OCI-LY7 (cell line): ENCODE data around the gene VSNL1. TPM values are rescaled to one million over a fixed set of nuclear protein-coding genes. Genes with fewer than 3 reads are reported as not detected.

Source experiments
- BruUV-seq: library from RNA; stranded (reverse); fragments of 400-500 nt; replicated peaks from 2 replicates; lab custom pipeline; 2021; lab: Mats Ljungman, UMichigan
- CTCF ChIA-PET: fragments of 300-600 bp; sonication (Branson Sonifier 250); formaldehyde crosslinking; loops from one replicate; lab custom pipeline; 2022; ENCODE audit warnings: antibody characterized with exemption; ENCODE audit not compliant: unreplicated experiment; lab: Charles Lee
- POLR2A ChIA-PET: fragments of 300-600 bp; sonication (Branson Sonifier 250); formaldehyde crosslinking; loops from one replicate; lab custom pipeline; 2022; ENCODE audit warnings: antibody characterized with exemption; lab: Charles Lee
- DNase-seq: peaks from one replicate; pipeline ENCODE4 v3.0.0-alpha.2; 2015; ENCODE audit warnings: low spot score
- H2AFZ ChIP-seq: fragments of 200-600 bp; sonication (generic), shearing (Covaris generic); 2 replicates; pipeline ENCODE4 v1.6.1; 2014; ENCODE audit warnings: mild to moderate bottlenecking, antibody characterized with exemption, low read length, moderate library complexity
- H3K27ac ChIP-seq: fragments of 200-600 bp; sonication (generic); 2 replicates; pipeline ENCODE4 v1.5.1; 2014; ENCODE audit warnings: mixed run types, low read depth, mild to moderate bottlenecking, moderate library complexity, low read length, inconsistent platforms; ENCODE audit not compliant: poor library complexity, severe bottlenecking
- H3K36me3 ChIP-seq: fragments of 200-600 bp; sonication (generic); 2 replicates; pipeline ENCODE4 v1.6.1; 2014; ENCODE audit warnings: mild to moderate bottlenecking, antibody characterized with exemption, low read length, moderate library complexity, mixed read lengths; ENCODE audit not compliant: insufficient read depth
- H3K4me1 ChIP-seq: fragments of 200-600 bp; sonication (generic); 2 replicates; pipeline ENCODE4 v1.5.1; 2014; ENCODE audit warnings: mild to moderate bottlenecking, low read length; ENCODE audit not compliant: insufficient read depth, poor library complexity, severe bottlenecking
- H3K4me2 ChIP-seq: fragments of 200-600 bp; sonication (generic); 2 replicates; pipeline ENCODE4 v1.6.1; 2014; ENCODE audit warnings: mild to moderate bottlenecking, low read length
- H3K4me3 ChIP-seq: fragments of 200-600 bp; sonication (generic); 2 replicates; pipeline ENCODE4 v1.5.1; 2014; ENCODE audit warnings: mild to moderate bottlenecking, low read depth, low read length; ENCODE audit not compliant: poor library complexity, severe bottlenecking
- H3K79me2 ChIP-seq: fragments of 200-600 bp; sonication (generic); 2 replicates; pipeline ENCODE4 v1.6.1; 2016; ENCODE audit warnings: low read depth, mild to moderate bottlenecking, low read length, moderate library complexity, mixed read lengths; ENCODE audit not compliant: insufficient read depth
- H3K9me2 ChIP-seq: fragments of 200-600 bp; sonication (generic); 2 replicates; pipeline ENCODE4 v1.6.1; 2016; ENCODE audit warnings: mild to moderate bottlenecking, low read length, mixed read lengths; ENCODE audit not compliant: insufficient read depth
- H3K9me3 ChIP-seq: fragments of 200-600 bp; sonication (generic); 2 replicates; pipeline ENCODE4 v1.6.1; 2014; ENCODE audit warnings: mild to moderate bottlenecking, mixed run types, low read length, mixed read lengths
- H4K20me1 ChIP-seq: fragments of 200-600 bp; sonication (generic); 2 replicates; pipeline ENCODE4 v1.6.1; 2014; ENCODE audit warnings: mild to moderate bottlenecking, antibody characterized with exemption, low read length, moderate library complexity, mixed read lengths; ENCODE audit not compliant: insufficient read depth
- EZH2phosphoT487 ChIP-seq: fragments of 200-600 bp; sonication (generic); IDR thresholded peaks from 2 replicates; pipeline ENCODE4 v1.6.1; 2018; ENCODE audit warnings: low read depth, borderline replicate concordance, mild to moderate bottlenecking, mixed run types, antibody characterized with exemption, low read length, moderate library complexity, mixed read lengths
- intact Hi-C: fragments of 100-400 bp; cut with micrococcal nuclease; formaldehyde crosslinking; loops from one replicate; pipeline ENCODE4 v1.10.0; 2022; ENCODE audit not compliant: unreplicated experiment
- total RNA-seq, 2 experiments: library from RNA; depleted of rRNA in 1 of 2; stranded (reverse); fragments of >200 nt in 1 of 2; shearing (Covaris generic) in 1 of 2; gene quantifications; 2 replicates each; pipeline ENCODE4 v1.2.3, GENCODE V29; 2014 to 2022
- TF ChIP-seq, protein P1 (sequence below): fragments of 200-600 bp; sonication (generic); conservative IDR thresholded peaks from 2 replicates; pipeline ENCODE4 v1.5.1; 2014; ENCODE audit warnings: mild to moderate bottlenecking, antibody characterized with exemption, low read length, moderate library complexity, mixed read lengths

VSNL1 gene
- total RNA-seq, 2 experiments from 2014 or later, result not detected

DNA sequence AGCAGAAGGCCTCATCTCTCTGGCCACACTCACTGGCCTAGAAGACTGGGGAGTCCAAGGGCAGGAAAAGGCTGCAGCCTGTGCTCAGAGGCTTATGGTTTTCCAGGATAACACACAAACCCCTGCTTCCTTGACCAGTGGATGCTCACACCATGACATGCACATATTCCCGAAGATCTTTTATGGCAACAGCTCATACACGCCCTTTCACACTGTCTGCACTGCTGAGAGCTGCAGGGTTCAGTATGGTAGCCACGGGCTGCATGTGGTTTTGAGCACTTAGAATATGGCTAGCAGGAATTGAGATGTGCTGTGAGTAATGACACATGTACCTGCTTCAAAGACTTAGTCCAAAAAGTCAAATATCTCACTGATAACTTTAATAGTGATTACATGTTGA lies 95.8 kb downstream of the VSNL1 start:
- ChIA-PET CTCF (no interaction called here), POLR2A (interaction anchor here (0.8 kb wide), 1 partner anchor 512 kb away, joined by 4 read pairs; no protein-coding TSS in a partner anchor)
- intact Hi-C loops, result no loop called here
- no TSS peak for BruUV-seq
- H3K27ac ChIP-seq, result no peak overlapping the region
- H3K79me2 ChIP-seq, result no peaks in the 10 kb centered on the region
- no peaks in the 10 kb centered on the region for H3K4me1 ChIP-seq
- H2AFZ ChIP-seq, result no peak overlapping the region
- no peaks in the 10 kb centered on the region for H3K9me2 ChIP-seq
- no peak for DNase-seq
- no peaks in the 10 kb centered on the region for H3K36me3 ChIP-seq
- H4K20me1 ChIP-seq, result no peaks in the 10 kb centered on the region
- H3K4me3 ChIP-seq, result no peak overlapping the region
- TF ChIP-seq, protein P1, sequence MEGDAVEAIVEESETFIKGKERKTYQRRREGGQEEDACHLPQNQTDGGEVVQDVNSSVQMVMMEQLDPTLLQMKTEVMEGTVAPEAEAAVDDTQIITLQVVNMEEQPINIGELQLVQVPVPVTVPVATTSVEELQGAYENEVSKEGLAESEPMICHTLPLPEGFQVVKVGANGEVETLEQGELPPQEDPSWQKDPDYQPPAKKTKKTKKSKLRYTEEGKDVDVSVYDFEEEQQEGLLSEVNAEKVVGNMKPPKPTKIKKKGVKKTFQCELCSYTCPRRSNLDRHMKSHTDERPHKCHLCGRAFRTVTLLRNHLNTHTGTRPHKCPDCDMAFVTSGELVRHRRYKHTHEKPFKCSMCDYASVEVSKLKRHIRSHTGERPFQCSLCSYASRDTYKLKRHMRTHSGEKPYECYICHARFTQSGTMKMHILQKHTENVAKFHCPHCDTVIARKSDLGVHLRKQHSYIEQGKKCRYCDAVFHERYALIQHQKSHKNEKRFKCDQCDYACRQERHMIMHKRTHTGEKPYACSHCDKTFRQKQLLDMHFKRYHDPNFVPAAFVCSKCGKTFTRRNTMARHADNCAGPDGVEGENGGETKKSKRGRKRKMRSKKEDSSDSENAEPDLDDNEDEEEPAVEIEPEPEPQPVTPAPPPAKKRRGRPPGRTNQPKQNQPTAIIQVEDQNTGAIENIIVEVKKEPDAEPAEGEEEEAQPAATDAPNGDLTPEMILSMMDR, result no peak
- no peak for TF ChIP-seq EZH2phosphoT487
- H3K9me3 ChIP-seq, result no peaks in the 10 kb centered on the region
- no peak overlapping the region for H3K4me2 ChIP-seq

DNA sequence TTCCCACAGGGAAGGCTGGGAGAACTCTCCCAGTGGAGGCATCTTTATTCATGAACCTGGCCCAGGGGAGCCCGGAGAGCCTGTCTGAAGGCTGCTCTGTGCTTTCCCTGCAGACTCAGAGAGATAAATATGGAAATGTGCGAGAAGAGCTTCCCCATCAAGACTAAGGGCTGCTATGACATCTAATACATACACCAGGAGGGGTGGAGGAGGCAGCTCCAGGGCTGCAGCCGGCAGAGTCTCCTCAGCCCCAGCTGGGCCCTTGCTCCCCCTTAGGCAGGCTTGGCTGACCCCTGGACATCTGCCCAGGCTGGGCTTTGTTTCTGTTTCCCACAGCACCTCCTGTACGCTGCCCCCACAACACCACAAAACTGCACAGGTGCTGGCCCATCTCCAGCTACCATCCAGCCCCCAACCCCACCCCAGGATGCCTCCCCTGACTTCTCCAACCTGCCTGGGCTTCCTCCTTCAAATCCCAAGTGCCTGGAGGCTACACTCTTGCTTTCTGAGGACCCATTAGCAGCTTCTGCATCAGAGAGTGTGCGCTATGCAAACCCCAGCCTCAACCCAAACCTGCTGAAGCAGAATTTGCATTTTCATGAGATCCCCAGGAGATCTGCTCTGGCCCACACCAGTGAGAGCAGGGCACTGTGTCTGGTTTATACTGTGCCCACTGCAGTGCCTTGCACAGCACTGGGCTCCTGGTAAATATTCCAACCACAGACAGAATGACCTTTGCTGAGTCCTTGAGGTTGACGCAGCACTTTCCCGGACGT lies 96.8 kb downstream of the VSNL1 start:
- no peaks in the 10 kb centered on the region for H3K4me1 ChIP-seq
- no peak overlapping the region for H3K4me2 ChIP-seq
- TF ChIP-seq, protein P1, result no peak
- no peak for TF ChIP-seq EZH2phosphoT487
- no peak for DNase-seq
- H3K9me3 ChIP-seq, result no peaks in the 10 kb centered on the region
- ChIA-PET POLR2A (interaction anchor here (0.6 kb wide), 1 partner anchor 83 kb away, joined by 3 read pairs; no protein-coding TSS in a partner anchor), CTCF (no interaction called here)
- H3K4me3 ChIP-seq, result no peak overlapping the region
- no peaks in the 10 kb centered on the region for H3K36me3 ChIP-seq
- H3K79me2 ChIP-seq, result no peaks in the 10 kb centered on the region
- no peaks in the 10 kb centered on the region for H4K20me1 ChIP-seq
- H2AFZ ChIP-seq, result no peak overlapping the region
- BruUV-seq, result no TSS peak
- H3K9me2 ChIP-seq, result no peaks in the 10 kb centered on the region
- no peak overlapping the region for H3K27ac ChIP-seq
- intact Hi-C loops, result no loop called here

DNA sequence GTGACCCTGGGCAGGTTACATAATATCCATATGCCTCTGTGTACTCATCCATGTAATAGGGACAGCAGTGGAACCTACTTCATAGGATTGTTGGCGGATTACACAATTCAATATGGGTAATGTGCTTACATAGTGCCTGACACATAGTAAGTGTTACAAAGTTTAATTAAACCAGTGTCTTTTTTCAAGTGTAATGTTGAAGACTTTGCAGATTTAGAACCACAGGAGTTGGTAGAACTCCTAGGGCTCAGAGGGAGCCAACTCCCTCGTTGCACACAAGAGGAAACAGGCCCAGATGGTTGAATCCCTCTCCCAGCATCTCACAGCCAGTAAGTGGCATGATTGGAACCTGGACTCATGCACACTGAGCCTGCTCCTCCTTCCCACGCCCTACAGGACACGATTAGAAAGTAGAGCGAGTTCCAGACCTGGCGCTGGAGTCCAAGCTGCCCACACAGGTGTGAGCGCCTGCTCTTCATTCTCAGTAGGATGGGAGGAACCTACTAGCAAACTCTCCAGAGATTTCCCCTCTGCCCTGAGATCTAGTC lies 97.8 kb downstream of the VSNL1 start:
- Histone ChIP-seq H3K36me3 (no peaks in the 10 kb centered on the region), H2AFZ (no peak overlapping the region), H3K4me2 (no peak overlapping the region), H3K27ac (no peak overlapping the region), H4K20me1 (no peaks in the 10 kb centered on the region), H3K4me1 (no peaks in the 10 kb centered on the region), H3K9me2 (no peaks in the 10 kb centered on the region), H3K79me2 (no peaks in the 10 kb centered on the region), H3K9me3 (no peaks in the 10 kb centered on the region), H3K4me3 (no peak overlapping the region)
- ChIA-PET POLR2A (no interaction called here), CTCF (no interaction called here)
- BruUV-seq, result no TSS peak
- DNase-seq, result no peak
- intact Hi-C loops, result no loop called here
- TF ChIP-seq EZH2phosphoT487, result no peak
- TF ChIP-seq, protein P1, result no peak
